Measurements from ENCODE around the gene SRGAP2B.
"Not testable (repeated sequence)": the region's sequence is repeated elsewhere in the genome, so short reads cannot be mapped to it uniquely, and the experiment has no call there.

Gene SRGAP2B

GRCh38 chr1:145041519-145041918 is 53.6 kb downstream of the SRGAP2B start:
- not testable (repeated sequence) for DNase-seq

GRCh38 chr1:145036019-145036418 is 59.1 kb downstream of the SRGAP2B start:
- not testable (repeated sequence) for DNase-seq

- DNase-seq, result not testable (repeated sequence)
These were observed 61.6 kb downstream of the SRGAP2B start for GRCh38 chr1:145033523-145033922.

- DNase-seq, result not testable (repeated sequence)
These were observed 67.9 kb downstream of the SRGAP2B start for GRCh38 chr1:145027251-145027650.

- not testable (repeated sequence) for DNase-seq
These were observed 69.8 kb downstream of the SRGAP2B start for GRCh38 chr1:145025286-145025685.

GRCh38 chr1:145022259-145022658 is 72.9 kb downstream of the SRGAP2B start:
- not testable (repeated sequence) for DNase-seq

GRCh38 chr1:145021749-145022148 is 73.4 kb downstream of the SRGAP2B start:
- not testable (repeated sequence) for DNase-seq

GRCh38 chr1:145019709-145020108 is 75.4 kb downstream of the SRGAP2B start:
- DNase-seq, result not testable (repeated sequence)

- not testable (repeated sequence) for DNase-seq
These were observed 77.4 kb downstream of the SRGAP2B start for GRCh38 chr1:145017725-145018124.

GRCh38 chr1:145016492-145016862 is 78.7 kb downstream of the SRGAP2B start:
- not testable (repeated sequence) for DNase-seq

- not testable (repeated sequence) for DNase-seq
These were observed 79.2 kb downstream of the SRGAP2B start for GRCh38 chr1:145015744-145016491.

- not testable (repeated sequence) for DNase-seq
These were observed 81.8 kb downstream of the SRGAP2B start for GRCh38 chr1:145013353-145013752.

GRCh38 chr1:145011811-145012210 is 83.3 kb downstream of the SRGAP2B start:
- not testable (repeated sequence) for DNase-seq

GRCh38 chr1:145010580-145010979 is 84.5 kb downstream of the SRGAP2B start:
- not testable (repeated sequence) for DNase-seq

- DNase-seq, result not testable (repeated sequence)
These were observed 85.2 kb downstream of the SRGAP2B start for GRCh38 chr1:145009928-145010327.

- not testable (repeated sequence) for DNase-seq
These were observed 86.7 kb downstream of the SRGAP2B start for GRCh38 chr1:145008388-145008787.

GRCh38 chr1:145005142-145005541 is 90.0 kb downstream of the SRGAP2B start:
- DNase-seq, result not testable (repeated sequence)

- not testable (repeated sequence) for DNase-seq
These were observed 93.7 kb downstream of the SRGAP2B start for GRCh38 chr1:145001381-145001780.

GRCh38 chr1:145000743-145001326 is 94.3 kb downstream of the SRGAP2B start:
- DNase-seq, result not testable (repeated sequence)

- DNase-seq, result not testable (repeated sequence)
These were observed 94.9 kb downstream of the SRGAP2B start for GRCh38 chr1:145000074-145000742.

- DNase-seq, result not testable (repeated sequence)
These were observed 96.2 kb downstream of the SRGAP2B start for GRCh38 chr1:144998981-144999273.

GRCh38 chr1:144998134-144998980 is 96.8 kb downstream of the SRGAP2B start:
- not testable (repeated sequence) for DNase-seq

Data from Kasumi-1 (cell line).